Measurements from ENCODE around the gene FBF1.

- no peak for TF ChIP-seq POLR2A (IDR thresholded peaks at IDR 0.05; ENCODE audit: low read length)
- no peak for TF ChIP-seq GATA1 (IDR thresholded peaks at IDR 0.05; ENCODE audit: low read depth, low read length)
Observed at GRCh38 chr17:75985986-75986385, 45.1 kb upstream of the FBF1 start.

Data from erythroblast (primary cell).